Muscle layer of duodenum (tissue), 2 donors: ENCODE data around the gene TP53BP2.
A peak's percentile ranks its signal among the peaks of the same experiment; 100 is the strongest.

ENCODE experiments used
- H3K27ac ChIP-seq: one replicate; pipeline ENCODE4 v1.7.0; 2013; ENCODE audit warnings: mild to moderate bottlenecking, low read length
- H3K27me3 ChIP-seq: one replicate; pipeline ENCODE4 v1.7.0; 2013; ENCODE audit warnings: low read depth, mild to moderate bottlenecking, control low read depth, low read length
- H3K36me3 ChIP-seq, 2 donors: one replicate each; pipeline ENCODE4 v1.7.0; 2013; ENCODE audit warnings: low read length in 2 of 2, control low read depth in 1 of 2, mild to moderate bottlenecking in 1 of 2; ENCODE audit not compliant: insufficient read depth in 2 of 2, control insufficient read depth in 1 of 2
- H3K4me1 ChIP-seq, 2 donors: one replicate each; pipeline ENCODE4 v1.7.0; 2013; ENCODE audit warnings: low read length in 2 of 2, mild to moderate bottlenecking in 2 of 2, control low read depth in 1 of 2, moderate library complexity in 1 of 2; ENCODE audit not compliant: insufficient read depth in 2 of 2, control insufficient read depth in 1 of 2
- H3K4me3 ChIP-seq, 2 donors: one replicate each; pipeline ENCODE4 v1.7.0; 2013; ENCODE audit warnings: low read length in 2 of 2, low read depth in 1 of 2, mild to moderate bottlenecking in 1 of 2
- H3K9me3 ChIP-seq, 2 donors: one replicate each; pipeline ENCODE4 v1.7.0; 2013; ENCODE audit warnings: low read length in 2 of 2, control low read depth in 1 of 2, mild to moderate bottlenecking in 1 of 2; ENCODE audit not compliant: control insufficient read depth in 1 of 2
- donor health status: healthy.

The TP53BP2 gene

DNA sequence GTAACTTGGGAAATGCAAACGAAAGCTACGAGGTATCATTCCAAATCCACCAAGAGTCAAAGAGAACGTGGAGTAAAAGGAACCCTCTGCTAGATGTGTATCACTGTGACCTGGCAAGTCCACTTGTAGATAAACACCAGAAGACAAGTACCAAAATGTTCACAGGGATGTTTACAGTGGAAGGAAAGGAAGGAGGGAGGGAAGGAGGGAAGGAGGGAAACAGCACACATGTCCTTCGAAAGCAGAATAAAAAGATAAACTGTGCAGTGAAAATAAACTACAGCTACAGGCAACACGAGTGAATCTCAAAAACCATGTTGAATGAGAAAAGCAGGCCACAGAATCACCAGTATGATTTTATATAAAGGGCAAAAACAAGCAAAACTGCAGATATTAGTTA, 59.9 kb downstream of the TP53BP2 start:
- Histone ChIP-seq H3K27me3 (no peaks in the 10 kb centered on the region), H3K9me3 (no peaks in the 10 kb centered on the region), H3K27ac (no peak overlapping the region), H3K4me1 (peaks cover 0 to 9% of the 10 kb centered on the region in 2 donors), H3K36me3 (peaks cover 15 to 21% of the 10 kb centered on the region in 2 donors), H3K4me3 (no peak overlapping the region)

- Histone ChIP-seq H3K9me3 (no peaks in the 10 kb centered on the region), H3K27ac (no peak overlapping the region), H3K4me3 (no peak overlapping the region), H3K4me1 (peaks cover 0 to 9% of the 10 kb centered on the region in 2 donors), H3K36me3 (peaks cover 26 to 33% of the 10 kb centered on the region in 2 donors), H3K27me3 (no peaks in the 10 kb centered on the region)
Observed at GRCh38 chr1:223784541-223784940, 61.2 kb downstream of the TP53BP2 start.

DNA sequence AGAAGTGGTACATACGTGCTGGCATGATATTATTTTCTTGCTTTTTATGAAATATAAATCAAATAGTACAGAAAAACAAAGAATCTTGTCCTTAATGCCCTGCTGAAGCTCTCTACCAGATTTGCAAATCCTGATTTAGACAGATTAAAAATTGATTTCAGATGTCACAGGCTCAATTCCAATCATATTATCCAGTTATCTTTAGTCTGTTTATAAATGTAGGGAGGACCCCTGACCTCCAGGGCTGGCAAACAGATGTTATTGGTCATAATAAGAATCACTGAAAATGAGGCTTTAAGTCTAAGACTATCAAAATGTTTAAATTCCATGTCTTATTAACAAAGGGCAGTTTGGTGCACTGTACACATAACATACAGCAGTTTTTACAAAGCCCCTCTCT, 62.1 kb downstream of the TP53BP2 start:
- peaks cover 29 to 39% of the 10 kb centered on the region in 2 donors for H3K36me3 ChIP-seq
- H3K4me3 ChIP-seq, result no peak overlapping the region
- no peak overlapping the region for H3K27ac ChIP-seq
- no peaks in the 10 kb centered on the region for H3K27me3 ChIP-seq
- peaks cover 0 to 9% of the 10 kb centered on the region in 2 donors for H3K4me1 ChIP-seq
- no peaks in the 10 kb centered on the region for H3K9me3 ChIP-seq

- H3K4me1 ChIP-seq, result peaks cover 0 to 6% of the 10 kb centered on the region in 2 donors
- H3K4me3 ChIP-seq, result no peak overlapping the region
- H3K36me3 ChIP-seq, result peaks cover 51 to 57% of the 10 kb centered on the region in 2 donors
- no peaks in the 10 kb centered on the region for H3K27me3 ChIP-seq
- H3K9me3 ChIP-seq, result no peaks in the 10 kb centered on the region
- H3K27ac ChIP-seq, result no peak overlapping the region
Observed at GRCh38 chr1:223780949-223781348, 64.8 kb downstream of the TP53BP2 start.

GRCh38 chr1:223780318-223780717, 65.4 kb downstream of the TP53BP2 start:
- no peaks in the 10 kb centered on the region for H3K27me3 ChIP-seq
- no peak overlapping the region for H3K27ac ChIP-seq
- peaks cover 57 to 63% of the 10 kb centered on the region in 2 donors for H3K36me3 ChIP-seq
- H3K9me3 ChIP-seq, result no peaks in the 10 kb centered on the region
- no peak overlapping the region for H3K4me3 ChIP-seq
- H3K4me1 ChIP-seq, result no peaks in the 10 kb centered on the region

GRCh38 chr1:223776826-223777454, 68.8 kb downstream of the TP53BP2 start:
- Histone ChIP-seq H3K27me3 (no peaks in the 10 kb centered on the region), H3K4me3 (no peak overlapping the region), H3K4me1 (peaks cover 0 to 6% of the 10 kb centered on the region in 2 donors), H3K36me3 (peaks cover 58 to 66% of the 10 kb centered on the region in 2 donors), H3K27ac (no peak overlapping the region), H3K9me3 (no peaks in the 10 kb centered on the region)

DNA sequence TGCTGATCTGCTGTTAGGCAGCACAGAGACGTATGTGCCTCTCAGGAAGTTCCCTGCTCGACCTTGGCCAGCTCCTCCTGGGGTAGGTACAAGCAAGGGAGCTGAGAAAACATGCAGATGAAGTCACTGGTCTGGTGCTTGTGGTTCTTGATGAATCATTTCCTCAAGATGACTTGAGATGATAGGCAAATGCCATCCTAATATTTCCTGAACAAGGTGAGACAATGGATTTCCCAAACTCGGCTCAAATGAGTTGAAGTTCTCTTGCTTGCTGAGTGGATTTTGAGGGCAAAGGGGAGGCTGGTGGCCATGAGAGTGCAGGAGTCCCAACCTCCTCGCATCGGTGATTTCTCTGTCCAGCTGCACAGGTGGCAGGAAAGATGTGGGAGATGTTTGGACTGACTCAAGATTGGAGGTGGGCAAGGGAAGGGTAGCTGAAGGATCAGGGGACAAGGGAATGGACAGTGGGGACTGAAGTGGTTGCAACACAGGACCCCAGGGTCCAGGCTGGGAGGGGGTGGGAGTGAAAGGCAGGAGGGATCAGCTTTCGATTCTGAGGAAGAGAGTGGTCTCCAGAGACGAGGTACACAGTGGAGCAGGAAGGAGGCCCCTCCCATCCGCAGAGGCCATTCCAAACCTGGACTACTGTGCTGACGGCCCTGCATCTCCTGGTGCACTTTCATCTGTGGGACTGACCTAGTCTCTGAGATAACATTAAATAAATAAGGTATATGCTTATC, 69.5 kb downstream of the TP53BP2 start:
- H3K36me3 ChIP-seq, result peaks cover 59 to 69% of the 10 kb centered on the region in 2 donors
- H3K9me3 ChIP-seq, result no peaks in the 10 kb centered on the region
- peaks cover 2 to 13% of the 10 kb centered on the region in 2 donors for H3K4me1 ChIP-seq
- no peak overlapping the region for H3K4me3 ChIP-seq
- no peaks in the 10 kb centered on the region for H3K27me3 ChIP-seq
- H3K27ac ChIP-seq, result no peak overlapping the region

- Histone ChIP-seq H3K27ac (no peak overlapping the region), H3K27me3 (no peaks in the 10 kb centered on the region), H3K36me3 (peaks cover 63 to 71% of the 10 kb centered on the region in 2 donors), H3K9me3 (no peaks in the 10 kb centered on the region), H3K4me1 (peaks cover 8 to 19% of the 10 kb centered on the region in 2 donors), H3K4me3 (no peak overlapping the region)
Observed at GRCh38 chr1:223775711-223776074, 70.1 kb downstream of the TP53BP2 start.

- no peaks in the 10 kb centered on the region for H3K9me3 ChIP-seq
- H3K27ac ChIP-seq, result no peak overlapping the region
Observed at GRCh38 chr1:223775054-223775453, 70.7 kb downstream of the TP53BP2 start.

GRCh38 chr1:223774134-223774814, 71.5 kb downstream of the TP53BP2 start:
- Histone ChIP-seq H3K27ac (no peak overlapping the region), H3K4me1 (peaks cover 9 to 21% of the 10 kb centered on the region in 2 donors), H3K36me3 (peaks cover 64 to 71% of the 10 kb centered on the region in 2 donors), H3K9me3 (no peaks in the 10 kb centered on the region), H3K27me3 (no peaks in the 10 kb centered on the region), H3K4me3 (no peak overlapping the region)

More at GRCh38 chr1:223775054-223775453, 70.7 kb downstream of the TP53BP2 start:
- Histone ChIP-seq H3K4me1 (peaks cover 9 to 21% of the 10 kb centered on the region in 2 donors), H3K4me3 (no peak overlapping the region), H3K36me3 (peaks cover 63 to 71% of the 10 kb centered on the region in 2 donors), H3K27me3 (no peaks in the 10 kb centered on the region)

- H3K36me3 ChIP-seq, result peaks cover 59 to 67% of the 10 kb centered on the region in 2 donors
- no peak overlapping the region for H3K4me3 ChIP-seq
- peak overlapping the region; percentile 79 for H3K27ac ChIP-seq
- peaks cover 9 to 21% of the 10 kb centered on the region in 2 donors for H3K4me1 ChIP-seq
- no peaks in the 10 kb centered on the region for H3K27me3 ChIP-seq
- H3K9me3 ChIP-seq, result no peaks in the 10 kb centered on the region
Observed at GRCh38 chr1:223772771-223773160, 73.0 kb downstream of the TP53BP2 start.
